GM21717 (cell line): Measurements from ENCODE around the gene P3H1.
"Not testable (repeated sequence)": the region's sequence is repeated elsewhere in the genome, so short reads cannot be mapped to it uniquely, and the experiment has no call there.

Experiments used
- ATAC-seq: cut with Tn5 transposase; IDR thresholded peaks from one replicate; pipeline ENCODE4 v1.9.1; 2021; ENCODE audit warnings: mild to moderate bottlenecking, moderate library complexity; ENCODE audit not compliant: unreplicated experiment

P3H1 gene

DNA sequence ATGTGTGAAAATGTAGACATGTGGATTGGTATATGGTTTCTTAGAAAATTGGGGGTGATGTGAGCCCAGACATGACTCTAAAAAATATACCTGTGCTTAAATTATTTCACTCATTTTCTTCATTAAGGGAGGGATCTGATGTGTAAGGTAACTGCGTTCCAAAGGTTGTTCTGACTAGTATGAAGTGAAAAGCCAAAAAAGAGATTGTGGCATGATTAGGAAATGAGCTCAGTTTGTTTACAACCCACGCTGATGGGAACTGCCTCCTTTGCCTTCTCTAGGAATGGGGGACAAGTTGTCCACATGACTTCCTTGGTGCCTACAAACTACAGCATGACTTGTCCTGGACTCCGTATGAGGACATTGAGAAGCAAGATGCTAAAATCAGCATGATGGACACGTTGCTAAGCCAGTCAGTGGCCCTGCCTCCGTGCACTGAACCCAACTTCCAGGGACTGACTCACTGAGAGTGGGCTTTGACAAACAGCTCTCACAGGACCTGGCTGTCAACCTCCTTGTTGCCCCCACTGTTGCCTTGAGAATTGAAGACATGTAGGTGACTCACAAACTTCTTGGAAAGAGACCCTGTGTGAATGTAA, 8.2 kb upstream of the P3H1 start:
- ATAC-seq: no peak

DNA sequence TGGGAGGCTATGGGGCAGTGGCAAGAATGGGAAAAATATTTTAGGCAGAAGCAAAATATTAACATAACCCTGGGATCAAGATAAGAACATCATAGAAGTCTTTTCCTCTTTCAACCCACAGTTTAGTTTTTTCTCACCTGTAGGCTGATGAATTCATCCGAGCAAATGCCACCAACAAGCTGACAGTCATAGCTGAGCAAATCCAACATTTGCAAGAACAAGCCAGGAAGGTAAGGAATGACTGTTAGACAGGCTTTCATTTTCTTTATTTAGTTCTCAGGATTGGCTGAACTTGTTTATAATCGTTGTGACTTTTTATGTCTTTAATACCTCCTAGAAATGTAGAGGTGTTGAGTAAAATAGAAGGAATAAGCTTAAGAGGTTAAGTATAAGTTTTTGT, 6.6 kb upstream of the P3H1 start:
- no peak for ATAC-seq

DNA sequence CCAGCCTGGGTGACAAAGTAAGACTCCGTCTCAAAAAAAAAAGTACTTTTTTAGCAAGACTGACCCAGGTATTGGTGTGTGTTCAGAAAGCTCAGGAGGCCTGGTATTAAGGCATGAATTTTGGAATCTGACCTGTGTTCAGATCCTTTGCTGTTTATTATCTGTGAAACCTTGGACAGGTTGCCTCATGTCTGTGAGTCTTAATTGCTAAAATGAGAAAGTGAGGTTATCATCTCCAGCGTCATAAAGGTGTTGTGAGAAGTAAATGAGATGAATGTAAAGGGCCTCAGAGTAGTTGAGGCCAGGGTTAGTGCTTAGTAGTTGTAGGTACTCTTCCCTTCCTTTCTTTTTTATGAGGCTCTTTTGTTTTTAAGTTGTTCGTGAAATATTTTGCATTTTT, 3.0 kb upstream of the P3H1 start:
- no peak for ATAC-seq

DNA sequence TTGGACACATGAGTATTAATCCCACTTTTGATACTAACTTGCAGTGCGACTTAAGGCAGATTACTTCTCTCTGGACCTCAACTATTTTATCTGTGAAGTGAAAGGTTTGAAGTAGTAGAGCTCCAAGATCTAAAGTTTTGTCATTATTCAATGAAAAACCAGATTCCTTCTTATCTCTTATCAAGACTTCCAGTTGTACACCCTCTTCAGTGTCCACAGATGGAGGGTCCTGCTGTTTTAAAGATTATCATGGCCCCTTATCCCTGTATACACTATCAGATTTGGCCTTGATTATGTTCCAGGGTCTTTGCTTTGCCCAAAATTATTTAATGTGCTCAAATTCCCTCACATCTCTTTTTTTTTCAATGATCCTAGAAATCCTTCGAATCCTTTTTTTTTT, 1.3 kb upstream of the P3H1 start:
- ATAC-seq: no peak

DNA sequence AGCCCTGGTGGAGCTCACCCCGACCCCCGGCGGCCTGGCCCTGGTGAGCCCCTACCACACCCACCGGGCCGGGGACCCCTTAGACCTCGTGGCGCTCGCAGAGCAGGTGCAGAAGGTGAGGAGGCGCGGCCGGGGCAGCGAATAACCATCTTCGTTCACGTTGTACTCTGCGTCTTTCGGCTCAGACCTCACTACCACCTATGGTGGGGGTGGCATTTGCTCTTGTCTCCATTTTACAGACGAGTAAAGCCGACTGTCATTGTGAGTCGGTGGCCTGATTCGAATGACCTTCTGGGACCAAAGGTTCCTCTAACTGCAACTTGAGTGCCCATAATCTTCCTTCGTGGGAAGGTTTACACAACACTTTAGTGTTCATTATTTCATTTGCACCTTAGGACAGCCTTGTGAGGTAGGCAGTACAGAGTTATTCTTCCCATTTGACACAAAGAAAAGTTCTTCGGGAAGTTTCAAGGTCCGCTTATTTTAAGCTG, 727 bp upstream of the P3H1 start:
- peak; percentile 18 for ATAC-seq

DNA sequence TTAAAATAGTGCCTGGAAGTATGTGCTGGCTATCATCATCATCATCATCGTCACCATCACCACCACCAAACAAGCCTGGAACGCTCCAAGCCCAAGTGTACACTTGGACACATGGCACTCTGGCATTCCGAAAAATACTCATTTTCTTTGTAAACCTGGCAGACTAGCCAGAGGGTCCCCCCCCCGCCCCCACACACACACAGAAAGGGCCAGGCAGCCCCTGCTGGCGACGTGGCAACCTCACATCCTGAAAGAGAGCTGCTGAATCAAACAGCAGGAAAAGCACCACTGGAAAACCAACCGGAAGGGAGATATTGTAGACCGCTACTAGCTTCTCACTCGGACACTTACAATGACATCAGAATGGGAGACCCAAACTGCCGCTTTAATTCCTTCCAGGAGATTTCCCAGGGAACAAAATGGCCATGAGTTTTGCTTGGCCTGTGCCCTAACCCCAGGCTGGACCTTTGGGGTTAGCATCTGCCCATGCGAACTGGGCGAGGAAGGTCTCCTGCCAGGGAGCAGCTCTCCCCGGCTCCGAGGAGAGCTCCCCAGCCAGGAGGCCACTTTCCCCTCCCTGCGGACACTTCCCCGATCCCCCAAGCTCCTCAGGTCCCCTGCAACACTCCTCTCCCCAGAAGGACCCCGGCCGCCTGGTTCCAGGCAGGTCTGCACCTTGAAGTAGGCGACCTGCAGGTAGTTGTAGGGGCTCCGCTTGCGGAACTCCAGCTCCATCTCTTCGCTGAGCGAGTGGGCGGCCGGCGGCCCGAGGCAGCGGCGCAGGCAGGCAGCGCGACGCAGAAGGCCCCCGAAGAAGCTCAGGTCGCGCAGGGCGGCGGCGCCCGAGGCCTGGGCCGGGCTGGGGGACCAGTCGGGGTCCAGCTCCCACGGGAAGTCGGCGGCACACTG, 742 bp downstream of the P3H1 start:
- ATAC-seq: peak; percentile 21

DNA sequence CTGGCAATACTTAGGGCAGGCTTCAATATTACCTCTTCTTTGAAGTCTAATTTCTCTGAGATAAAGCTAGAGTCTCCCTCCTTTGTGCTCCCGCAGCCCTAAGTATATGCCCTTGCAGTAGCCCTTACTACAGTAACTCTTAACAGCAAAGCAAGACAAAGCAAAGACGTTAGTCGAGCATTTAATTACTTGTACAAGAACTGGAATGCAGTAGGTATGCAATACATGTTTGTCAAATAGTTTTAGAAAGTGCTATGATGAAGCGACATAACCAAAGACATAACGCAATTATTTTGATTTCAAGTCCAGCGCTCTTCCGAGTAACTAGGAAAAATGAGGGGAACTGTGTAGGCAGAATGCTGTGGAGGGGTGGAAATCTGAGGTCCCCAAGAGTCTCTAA, 1.6 kb downstream of the P3H1 start:
- ATAC-seq: no peak

DNA sequence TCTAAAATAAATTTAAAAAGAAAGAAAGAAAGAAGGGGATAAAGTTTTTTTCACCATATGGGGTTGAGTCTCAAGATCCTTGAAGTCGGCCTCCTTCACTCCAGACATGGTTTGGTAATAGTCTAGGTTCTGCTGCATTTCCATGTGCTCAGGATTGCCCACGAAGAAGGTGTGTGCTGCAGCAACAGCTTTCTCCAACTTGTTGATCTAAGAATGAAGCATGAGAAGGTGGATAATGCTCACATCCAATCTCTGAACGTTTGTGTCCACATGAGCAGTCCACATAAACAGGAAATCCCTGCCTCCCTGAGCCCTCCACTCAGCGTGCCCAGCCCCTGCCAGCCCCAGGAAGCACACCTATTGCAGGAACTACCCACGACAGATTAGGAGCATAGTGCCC, 4.6 kb downstream of the P3H1 start:
- no peak for ATAC-seq

DNA sequence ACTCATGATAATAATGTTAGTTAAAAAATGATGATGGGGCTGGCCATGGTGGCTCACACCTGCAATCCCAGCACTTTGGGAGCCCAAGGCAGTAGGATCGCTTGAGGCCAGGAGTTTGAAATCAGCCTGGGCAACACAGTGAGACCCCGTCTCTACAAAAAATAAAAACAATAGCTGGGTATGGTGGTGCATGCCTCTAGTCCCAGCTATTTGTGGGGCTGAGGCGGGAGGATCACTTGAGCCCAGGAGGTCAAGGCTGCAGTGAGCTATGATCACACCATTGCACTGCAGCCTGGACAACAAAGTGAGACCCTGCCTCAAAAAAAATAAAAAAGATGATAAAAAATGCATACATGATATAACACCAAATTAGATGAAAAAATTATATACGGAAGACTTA, 5.3 kb downstream of the P3H1 start:
- no peak for ATAC-seq

DNA sequence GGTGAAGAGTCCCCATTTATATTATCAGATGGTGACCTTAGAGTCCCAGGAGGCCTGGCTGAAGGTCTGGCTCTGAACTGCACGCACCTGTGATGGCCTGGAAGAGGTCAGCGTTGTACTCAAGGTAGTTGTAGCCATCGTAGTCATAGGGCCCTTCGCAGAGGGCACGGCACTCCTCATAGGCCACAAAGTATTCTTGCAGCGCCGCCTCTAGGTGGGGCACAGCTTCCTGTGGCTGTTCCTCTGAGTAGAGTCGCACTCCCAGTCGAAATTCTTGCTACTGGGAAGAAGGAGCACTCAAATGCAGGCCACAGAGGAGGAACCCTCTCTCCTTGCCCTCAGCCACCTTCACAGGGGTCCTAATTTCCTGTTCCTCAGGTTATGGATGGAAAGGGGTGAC, 7.7 kb downstream of the P3H1 start:
- ATAC-seq: no peak

DNA sequence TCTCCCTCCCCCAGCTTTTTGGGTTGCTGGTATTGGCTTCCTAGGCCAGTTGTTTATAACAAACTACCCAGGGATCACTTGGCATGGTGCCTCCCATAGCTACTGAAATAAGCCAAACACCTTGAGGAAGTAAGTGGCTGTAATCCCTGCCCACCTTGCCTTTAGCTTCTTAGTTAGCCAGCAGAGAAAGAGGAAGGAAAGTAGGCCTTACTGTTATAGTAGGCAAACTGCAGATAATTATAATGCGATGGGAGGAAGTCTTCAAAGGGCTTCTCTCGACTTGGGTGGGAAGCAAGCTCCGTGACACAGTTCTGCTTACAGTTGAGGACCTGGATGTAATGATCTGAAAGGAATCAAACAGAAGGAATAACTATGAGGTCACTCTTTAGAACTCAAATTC, 8.2 kb downstream of the P3H1 start:
- ATAC-seq: no peak

DNA sequence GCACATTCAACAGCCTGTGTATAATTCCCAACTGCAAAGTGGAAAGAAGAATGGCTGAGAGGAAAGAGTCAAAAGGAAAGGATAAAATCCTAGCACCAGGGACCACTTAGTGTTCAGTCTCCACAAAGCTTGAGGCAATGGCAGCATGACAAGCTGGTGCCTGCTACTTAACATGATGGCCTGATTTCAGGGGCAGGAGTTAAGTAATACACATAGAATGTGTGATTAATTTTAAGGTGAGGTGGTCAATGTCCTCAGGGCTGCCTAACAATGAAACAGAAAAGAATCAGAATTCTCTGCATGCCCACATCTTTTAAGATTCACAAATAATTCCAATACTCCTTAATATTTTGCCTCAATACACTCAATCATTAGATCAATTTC, 8.9 kb downstream of the P3H1 start:
- no peak for ATAC-seq

DNA sequence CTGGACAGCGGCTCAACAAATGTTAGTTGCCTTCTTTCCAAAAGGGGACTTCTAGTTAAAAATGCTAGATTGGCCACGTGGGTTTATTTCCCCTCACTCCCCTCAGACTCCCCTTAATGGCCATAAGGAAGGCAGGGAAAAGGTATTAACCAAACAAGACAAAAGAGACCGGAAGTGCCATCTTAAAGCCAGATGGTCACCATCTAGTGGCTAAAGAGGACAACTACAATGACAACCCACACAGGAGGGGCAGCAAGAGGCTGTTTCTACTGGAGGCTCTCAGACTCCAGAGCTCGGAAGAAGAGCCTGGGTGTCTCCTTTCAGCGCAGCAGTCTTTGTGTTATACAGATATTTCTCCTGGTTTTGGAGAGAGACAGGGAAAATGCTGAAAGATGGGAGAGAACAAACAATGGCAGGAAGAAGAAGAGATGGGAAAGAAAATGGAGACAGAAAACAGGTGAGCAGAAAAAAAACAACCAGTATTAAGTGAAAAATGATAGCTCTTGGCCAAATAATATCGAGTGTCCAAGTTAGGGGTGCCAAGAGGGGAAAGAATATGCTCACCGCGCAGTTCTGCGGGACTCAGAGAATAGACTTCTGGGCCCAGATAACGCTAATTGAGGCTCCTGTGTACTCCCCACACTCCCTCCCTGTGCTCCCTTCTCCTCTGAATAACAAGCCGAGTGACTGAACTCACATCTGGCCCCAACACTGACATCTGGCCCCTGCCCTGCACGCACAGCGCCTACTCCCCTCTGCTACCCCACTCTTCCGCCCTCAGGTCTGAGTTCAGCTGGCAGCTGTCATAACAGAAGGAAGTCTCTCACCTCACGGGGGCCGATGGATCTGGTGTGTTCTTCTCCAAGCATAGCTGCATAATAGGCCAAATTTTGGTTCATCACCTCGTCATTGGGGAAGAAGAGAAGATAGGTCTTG, 9.6 kb downstream of the P3H1 start:
- no peak for ATAC-seq

DNA sequence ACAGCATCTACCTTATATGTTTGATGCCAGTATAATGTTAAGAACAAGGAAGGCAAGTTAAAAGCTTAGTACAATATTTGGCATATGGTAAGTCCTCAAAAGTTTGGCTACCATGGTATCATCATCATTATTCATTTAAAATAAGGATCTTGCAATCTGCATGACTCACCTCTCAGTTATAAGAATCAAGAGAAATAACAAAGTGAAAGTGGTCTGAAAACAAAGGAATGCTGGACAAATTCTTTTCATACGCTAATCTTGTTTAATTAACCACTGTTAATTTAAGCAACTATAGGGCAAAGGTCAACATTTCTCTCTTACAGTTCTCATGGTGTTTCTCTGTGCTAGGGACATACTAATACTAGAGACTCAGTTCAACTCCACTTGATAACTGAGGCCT, 13.8 kb downstream of the P3H1 start:
- no peak for ATAC-seq

DNA sequence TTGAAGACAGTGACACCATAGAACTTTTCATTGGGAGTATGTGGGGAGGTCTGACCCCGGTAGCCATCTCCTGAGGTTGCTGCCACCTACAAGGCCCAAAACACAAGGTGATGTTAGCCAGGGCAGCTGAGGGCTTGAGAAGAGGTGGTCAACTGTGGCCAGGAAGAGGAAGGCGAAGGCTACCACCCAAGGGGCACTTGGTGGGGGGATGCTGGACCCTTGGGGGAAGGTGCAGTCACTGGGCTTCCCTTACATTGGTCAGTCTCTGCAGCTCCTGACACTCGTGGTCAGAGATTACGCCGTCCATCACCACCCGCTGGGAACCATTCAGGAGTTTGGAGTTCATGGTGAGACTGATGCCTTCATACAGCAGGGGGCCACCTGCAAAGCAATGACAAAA, 14.5 kb downstream of the P3H1 start:
- ATAC-seq: no peak

DNA sequence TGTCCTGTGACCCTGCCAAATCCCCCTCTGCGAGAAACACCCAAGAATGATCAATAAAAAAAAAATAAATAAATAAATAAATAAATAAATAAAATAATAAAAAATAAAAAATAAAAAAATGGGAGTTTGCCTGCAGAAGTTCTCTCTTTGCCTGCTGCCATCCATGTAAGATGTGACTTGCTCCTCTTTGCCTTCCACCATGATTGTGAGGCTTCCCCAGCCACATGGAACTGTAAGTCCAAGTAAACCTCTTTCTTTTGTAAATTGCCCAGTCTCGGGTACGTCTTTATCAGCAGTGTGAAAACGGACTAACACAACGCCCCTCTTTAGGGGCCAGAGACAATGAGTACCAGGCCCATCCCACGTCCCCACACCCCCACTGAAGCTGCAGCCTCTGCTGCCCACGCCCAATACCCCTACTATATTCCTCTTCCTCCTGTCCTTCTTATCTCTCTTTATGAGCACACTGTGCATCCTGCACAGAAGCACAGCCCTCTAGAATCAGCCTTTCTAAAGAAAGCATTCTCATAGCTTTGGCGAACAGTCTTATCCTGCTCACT, 15.2 kb downstream of the P3H1 start:
- not testable (repeated sequence) for ATAC-seq

DNA sequence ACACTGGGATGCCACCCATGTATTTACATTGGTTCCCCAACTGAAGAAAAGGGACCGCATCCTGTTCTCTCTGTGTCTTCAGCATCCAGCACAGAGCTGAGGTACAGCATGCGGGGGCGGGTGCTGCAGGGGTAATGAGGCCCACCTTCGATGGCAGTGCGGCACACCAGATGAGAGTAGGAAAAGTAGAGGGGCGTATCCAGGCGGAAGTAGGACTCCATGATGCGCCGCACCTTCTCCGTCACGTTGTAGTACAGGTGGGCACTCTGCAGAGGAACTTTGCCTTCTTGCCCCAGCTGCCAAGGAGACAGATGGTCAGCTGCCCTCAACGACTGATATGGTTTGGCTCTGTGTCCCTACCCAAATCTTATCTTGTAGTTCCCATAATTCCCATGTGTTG, 16.8 kb downstream of the P3H1 start:
- no peak for ATAC-seq

DNA sequence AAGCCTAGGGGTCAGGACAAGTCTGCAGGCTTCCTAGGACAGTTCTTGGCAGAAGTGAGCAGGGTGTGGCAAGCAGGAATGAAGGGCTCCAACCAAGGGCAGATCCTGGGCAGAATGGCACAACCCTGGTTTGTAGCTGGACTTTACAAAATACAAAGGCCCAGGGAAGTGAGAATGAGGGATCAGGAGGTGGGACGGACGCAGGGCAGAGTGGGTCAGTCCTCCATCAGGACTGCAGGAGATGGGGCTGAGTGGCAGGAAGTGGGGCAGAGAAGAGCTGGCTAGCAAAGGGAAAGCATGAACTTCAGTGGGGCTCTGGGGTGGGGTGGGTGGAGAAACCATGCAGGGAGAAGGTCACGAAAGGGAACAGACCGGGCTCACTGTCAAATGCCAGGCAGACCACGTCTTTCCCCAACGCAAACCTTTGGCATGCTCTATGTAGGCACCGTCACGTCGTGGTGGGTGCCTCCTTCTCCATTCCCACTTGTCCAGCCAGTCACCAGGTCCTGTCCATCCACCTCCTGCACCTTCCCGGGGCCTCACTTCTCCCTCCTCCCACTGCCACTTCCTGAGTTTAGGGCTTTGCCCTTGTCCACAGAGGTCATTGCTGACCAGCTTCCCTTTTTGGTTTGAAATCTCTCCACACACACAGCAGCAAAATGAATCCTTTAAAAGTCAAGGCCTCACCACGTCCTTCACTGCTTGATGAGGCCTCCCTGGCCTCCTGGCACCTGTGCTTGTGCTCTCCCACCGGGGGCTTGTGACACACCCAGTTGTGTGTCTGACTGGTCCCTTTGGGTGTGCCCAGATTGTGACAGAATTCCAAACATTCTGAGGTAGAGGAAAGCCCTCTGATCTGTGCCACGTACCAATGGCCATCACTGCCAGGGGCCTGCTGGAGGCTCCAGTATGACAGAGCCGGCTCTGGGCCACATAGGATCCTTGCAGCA, 18.1 kb downstream of the P3H1 start:
- ATAC-seq: no peak

DNA sequence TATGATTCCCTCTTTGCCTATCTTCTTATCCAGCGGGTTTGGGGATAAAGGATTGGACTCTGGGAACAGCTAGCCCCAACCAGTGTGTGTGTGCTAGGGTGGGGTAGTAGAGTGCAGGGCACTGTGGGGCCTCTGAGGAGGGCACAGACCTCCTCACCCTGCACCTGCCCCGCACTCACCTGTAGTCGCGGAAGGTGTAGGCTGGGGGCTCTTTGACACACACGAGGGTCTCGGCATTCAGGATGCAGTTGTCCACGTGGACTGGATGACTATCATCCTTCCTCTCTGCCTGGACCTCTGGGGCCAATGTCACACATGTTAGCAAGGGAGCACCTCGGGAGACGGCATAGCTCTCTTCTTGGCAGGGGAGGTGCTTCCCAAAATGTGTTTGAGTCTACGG, 18.8 kb downstream of the P3H1 start:
- no peak for ATAC-seq

DNA sequence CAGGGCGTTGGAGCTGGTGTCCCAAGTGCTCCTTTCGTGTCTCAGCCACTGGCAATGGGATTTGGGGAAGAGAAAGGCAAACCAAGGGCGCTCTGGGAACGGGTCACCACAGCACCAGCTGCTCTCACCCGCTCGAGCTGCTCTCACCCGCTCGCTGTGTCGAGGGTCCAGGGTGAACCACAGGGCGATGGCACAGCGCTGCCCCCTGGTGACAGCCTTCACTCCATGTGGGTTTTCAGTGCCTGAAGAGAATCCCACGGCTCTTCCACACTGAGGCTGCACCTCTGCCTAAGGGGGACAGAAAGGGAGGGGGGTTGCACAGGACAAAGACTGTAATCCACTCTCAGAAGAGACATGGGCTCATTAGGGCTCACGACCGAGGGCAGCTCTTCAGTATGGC, 19.7 kb downstream of the P3H1 start:
- ATAC-seq: no peak
